ENCODE data around the gene ARL15. TPM values are rescaled to one million over a fixed set of nuclear protein-coding genes. Genes with fewer than 3 reads are reported as not detected.

Gene ARL15
- polyA plus RNA-seq, 2 donors = 4.0 to 7.8 TPM

DNA sequence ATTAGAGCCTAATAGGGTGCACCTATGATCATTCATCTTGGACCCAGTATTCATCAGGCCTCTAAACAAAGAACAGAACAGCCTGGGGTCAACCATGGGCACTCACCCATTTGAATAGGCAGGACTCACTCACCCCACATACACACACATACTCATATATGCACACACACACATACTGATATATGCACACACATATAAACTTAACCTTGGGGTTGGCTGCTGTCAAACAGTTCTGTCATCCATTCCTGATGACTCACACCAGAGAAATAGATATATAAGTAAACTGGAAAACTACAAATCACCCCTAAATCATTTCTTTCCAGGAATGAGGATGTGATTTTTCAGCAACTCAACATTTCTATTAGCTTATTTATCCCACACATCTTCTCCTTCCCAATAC is 51.3 kb downstream of the ARL15 start:
- H3K4me1 ChIP-seq (ENCODE audit: control insufficient read depth in 2 of 2, insufficient read depth in 2 of 2, low read length in 1 of 2) = no peaks in the 10 kb centered on the region
- no peak overlapping the region for H3K4me3 ChIP-seq (ENCODE audit: low read depth in 1 of 2, low read length in 2 of 2)
- H3K27ac ChIP-seq (ENCODE audit: low read depth in 2 of 2, low read length in 1 of 2) = no peak overlapping the region
- H3K9me3 ChIP-seq (ENCODE audit: control insufficient read depth in 2 of 2, insufficient read depth in 1 of 2, low read depth in 1 of 2, low read length in 1 of 2) = no peaks in the 10 kb centered on the region
- no peaks in the 10 kb centered on the region for H3K36me3 ChIP-seq (ENCODE audit: control insufficient read depth in 2 of 2, insufficient read depth in 2 of 2, low read length in 1 of 2)
- no peaks in the 10 kb centered on the region for H3K27me3 ChIP-seq (ENCODE audit: control insufficient read depth in 1 of 2, insufficient read depth in 2 of 2, low read length in 2 of 2)

DNA sequence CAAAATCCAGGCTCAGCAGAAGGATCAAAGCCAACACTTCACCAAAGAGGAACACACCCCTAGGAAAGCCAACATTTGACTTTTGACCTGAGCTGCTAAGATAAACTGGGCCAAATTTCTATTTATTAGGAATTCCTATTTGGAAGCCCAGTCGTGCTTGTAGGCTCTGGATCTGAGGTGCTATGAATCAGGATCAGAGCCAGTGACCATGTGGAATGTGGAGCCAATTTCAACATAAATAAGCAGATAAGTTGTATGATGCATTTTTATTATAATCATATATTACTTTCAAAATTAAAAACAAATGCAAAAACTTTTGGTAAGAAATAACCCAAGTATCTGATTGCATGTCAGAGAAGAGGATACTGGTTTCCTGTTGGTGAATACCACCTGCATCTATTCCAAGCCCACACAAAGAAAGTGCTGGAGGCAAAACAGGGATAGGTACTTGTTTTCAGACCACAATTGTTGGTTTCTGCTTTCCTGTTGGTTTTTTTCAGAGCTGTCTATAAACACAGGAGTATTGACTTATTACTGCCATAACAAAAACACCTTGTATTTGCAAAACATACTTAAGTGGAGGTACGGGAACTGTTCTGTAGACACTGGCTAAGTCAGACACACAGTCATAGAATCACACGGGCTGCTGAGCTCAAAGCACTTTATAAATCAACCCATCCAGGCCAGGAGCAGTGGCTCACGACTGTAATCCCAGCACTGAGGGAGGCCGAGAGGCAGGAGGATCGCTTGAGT is 52.8 kb downstream of the ARL15 start:
- Histone ChIP-seq H3K4me1 (ENCODE audit: control insufficient read depth in 2 of 2, insufficient read depth in 2 of 2, low read length in 1 of 2) (no peaks in the 10 kb centered on the region), H3K4me3 (ENCODE audit: low read depth in 1 of 2, low read length in 2 of 2) (no peak overlapping the region), H3K36me3 (ENCODE audit: control insufficient read depth in 2 of 2, insufficient read depth in 2 of 2, low read length in 1 of 2) (no peaks in the 10 kb centered on the region), H3K9me3 (ENCODE audit: control insufficient read depth in 2 of 2, insufficient read depth in 1 of 2, low read depth in 1 of 2, low read length in 1 of 2) (no peaks in the 10 kb centered on the region), H3K27ac (ENCODE audit: low read depth in 2 of 2, low read length in 1 of 2) (no peak overlapping the region), H3K27me3 (ENCODE audit: control insufficient read depth in 1 of 2, insufficient read depth in 2 of 2, low read length in 2 of 2) (no peaks in the 10 kb centered on the region)
- 77 to 81% methylated on average over 6 of the region's 6 CpGs for WGBS, 2 donors

DNA sequence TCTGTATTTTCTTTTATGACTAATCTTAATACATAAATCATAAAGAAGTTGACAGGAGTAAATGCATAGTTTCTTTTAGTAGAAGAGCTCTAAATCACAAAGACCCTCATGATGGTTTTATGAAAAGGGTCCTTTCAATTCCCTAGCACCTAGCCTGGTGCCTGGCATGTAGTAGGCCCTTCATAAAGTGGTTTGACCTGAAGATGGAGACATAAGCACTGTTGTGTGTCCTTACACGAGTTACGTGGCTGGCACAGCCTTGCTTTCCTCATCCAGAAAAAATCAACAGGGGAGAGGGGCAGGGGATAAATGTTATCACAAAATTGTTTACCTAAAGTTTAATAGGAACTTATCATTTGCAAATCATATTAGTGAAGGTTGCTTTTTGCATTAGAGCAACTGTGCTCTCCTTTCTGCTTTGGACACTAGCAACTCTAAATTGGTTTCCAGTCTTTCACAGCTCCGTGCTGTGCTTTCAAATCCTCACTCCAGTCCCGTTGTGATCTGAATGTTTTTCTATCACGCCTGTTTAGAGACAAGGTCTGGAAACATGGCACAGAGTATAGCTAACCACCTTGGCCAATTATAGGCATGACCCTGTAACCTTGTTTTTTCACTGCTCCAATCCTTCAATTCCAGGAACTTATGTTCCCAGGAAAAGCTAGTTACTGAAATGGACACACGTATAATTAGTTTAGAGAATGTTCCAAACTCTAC is 55.7 kb downstream of the ARL15 start:
- H3K4me1 ChIP-seq (ENCODE audit: control insufficient read depth in 2 of 2, insufficient read depth in 2 of 2, low read length in 1 of 2) = no peaks in the 10 kb centered on the region
- no peaks in the 10 kb centered on the region for H3K36me3 ChIP-seq (ENCODE audit: control insufficient read depth in 2 of 2, insufficient read depth in 2 of 2, low read length in 1 of 2)
- 57 to 70% methylated on average over 6 of the region's 6 CpGs for WGBS, 2 donors
- no peaks in the 10 kb centered on the region for H3K27me3 ChIP-seq (ENCODE audit: control insufficient read depth in 1 of 2, insufficient read depth in 2 of 2, low read length in 2 of 2)
- no peaks in the 10 kb centered on the region for H3K9me3 ChIP-seq (ENCODE audit: control insufficient read depth in 2 of 2, insufficient read depth in 1 of 2, low read depth in 1 of 2, low read length in 1 of 2)
- H3K27ac ChIP-seq (ENCODE audit: low read depth in 2 of 2, low read length in 1 of 2) = no peak overlapping the region
- no peak overlapping the region for H3K4me3 ChIP-seq (ENCODE audit: low read depth in 1 of 2, low read length in 2 of 2)

DNA sequence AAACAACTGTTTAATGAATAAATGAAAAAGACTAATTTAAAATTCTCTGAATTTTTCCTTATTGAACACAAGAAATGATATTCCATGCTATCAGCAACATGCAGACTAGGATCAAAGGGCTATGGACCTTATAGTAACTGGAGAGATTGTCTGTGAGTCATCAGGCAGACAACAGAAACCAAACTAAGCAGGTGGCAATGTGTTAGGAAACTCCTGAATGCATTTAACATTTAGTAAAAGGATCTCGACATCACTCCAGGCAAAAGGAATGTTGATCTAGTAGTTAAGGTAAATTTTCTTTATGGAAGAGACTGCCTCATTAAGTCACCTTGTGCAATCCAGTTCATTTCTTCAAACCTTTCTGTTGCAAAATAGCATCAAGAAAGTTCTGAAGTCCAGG is 58.4 kb downstream of the ARL15 start:
- H3K36me3 ChIP-seq (ENCODE audit: control insufficient read depth in 2 of 2, insufficient read depth in 2 of 2, low read length in 1 of 2) = no peaks in the 10 kb centered on the region
- no peaks in the 10 kb centered on the region for H3K9me3 ChIP-seq (ENCODE audit: control insufficient read depth in 2 of 2, insufficient read depth in 1 of 2, low read depth in 1 of 2, low read length in 1 of 2)
- H3K4me1 ChIP-seq (ENCODE audit: control insufficient read depth in 2 of 2, insufficient read depth in 2 of 2, low read length in 1 of 2) = no peaks in the 10 kb centered on the region
- H3K27ac ChIP-seq (ENCODE audit: low read depth in 2 of 2, low read length in 1 of 2) = no peak overlapping the region
- no peaks in the 10 kb centered on the region for H3K27me3 ChIP-seq (ENCODE audit: control insufficient read depth in 1 of 2, insufficient read depth in 2 of 2, low read length in 2 of 2)
- whole genome bisulfite sequencing, 2 donors = 48 to 62% methylated on average over 1 of the region's 1 CpG
- H3K4me3 ChIP-seq (ENCODE audit: low read depth in 1 of 2, low read length in 2 of 2) = no peak overlapping the region

DNA sequence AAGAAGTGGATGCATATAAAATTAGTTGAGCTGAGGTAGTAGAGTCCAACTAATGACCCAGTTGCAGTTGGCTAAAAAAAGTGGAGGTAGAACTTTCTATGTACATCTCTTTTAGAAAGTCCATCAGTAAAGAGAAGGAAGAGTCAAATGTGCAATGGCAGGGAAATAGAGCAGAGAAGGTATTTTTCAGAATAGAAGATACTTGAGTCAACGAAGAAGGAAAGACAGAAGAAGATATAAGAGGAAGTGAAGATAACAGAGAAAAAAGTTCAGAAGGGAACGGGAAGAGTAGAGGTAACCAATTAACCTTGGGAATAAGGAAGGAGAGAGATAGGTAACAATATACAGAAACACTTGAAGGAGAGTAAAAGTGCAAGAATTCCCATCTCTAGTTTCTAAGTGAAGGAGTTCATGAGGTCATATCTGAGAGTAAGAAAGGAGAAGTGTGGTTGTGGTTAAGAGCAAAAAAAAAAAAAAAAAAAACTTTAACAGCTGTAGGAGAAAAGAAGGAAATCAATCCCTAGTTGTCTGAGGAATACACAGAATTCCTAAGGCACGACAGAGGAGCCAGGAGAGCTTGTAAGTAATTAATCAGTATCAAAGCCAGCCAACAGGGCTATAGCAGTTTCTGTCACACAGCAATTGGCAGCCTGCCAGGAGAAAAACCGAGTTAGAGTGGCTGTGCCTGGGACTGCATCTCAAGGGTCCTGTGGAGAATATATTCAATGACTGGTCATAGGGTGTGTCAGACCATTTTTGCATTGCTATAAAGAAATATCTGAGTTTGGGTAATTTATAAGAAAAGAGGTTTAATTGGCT is 61.0 kb downstream of the ARL15 start:
- no peaks in the 10 kb centered on the region for H3K4me1 ChIP-seq (ENCODE audit: control insufficient read depth in 2 of 2, insufficient read depth in 2 of 2, low read length in 1 of 2)
- WGBS, 2 donors = 48 to 50% methylated on average over 4 of the region's 4 CpGs
- no peak overlapping the region for H3K4me3 ChIP-seq (ENCODE audit: low read depth in 1 of 2, low read length in 2 of 2)
- H3K36me3 ChIP-seq (ENCODE audit: control insufficient read depth in 2 of 2, insufficient read depth in 2 of 2, low read length in 1 of 2) = no peaks in the 10 kb centered on the region
- no peak overlapping the region for H3K27ac ChIP-seq (ENCODE audit: low read depth in 2 of 2, low read length in 1 of 2)
- H3K27me3 ChIP-seq (ENCODE audit: control insufficient read depth in 1 of 2, insufficient read depth in 2 of 2, low read length in 2 of 2) = no peaks in the 10 kb centered on the region
- no peaks in the 10 kb centered on the region for H3K9me3 ChIP-seq (ENCODE audit: control insufficient read depth in 2 of 2, insufficient read depth in 1 of 2, low read depth in 1 of 2, low read length in 1 of 2)

DNA sequence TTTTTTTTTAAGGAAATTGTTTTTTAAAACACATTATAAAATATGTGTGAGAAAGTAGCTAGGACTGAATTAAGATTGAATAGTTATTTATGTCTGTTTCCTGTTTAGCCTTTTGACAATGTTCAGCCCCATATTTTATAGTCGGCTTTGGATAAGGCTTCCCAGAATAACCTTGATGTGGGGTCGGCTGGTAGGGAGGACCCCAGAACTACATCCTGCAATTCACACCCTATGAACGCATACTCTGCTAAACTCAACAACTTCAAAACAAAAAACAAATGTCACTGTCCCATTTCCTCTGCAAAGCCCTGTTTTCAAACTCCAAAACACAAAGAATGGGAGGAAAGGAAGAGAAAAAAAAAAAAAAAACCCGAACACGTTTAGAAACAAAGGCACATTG is 63.1 kb downstream of the ARL15 start:
- 69 to 76% methylated on average over 5 of the region's 5 CpGs for WGBS, 2 donors
- Histone ChIP-seq H3K36me3 (ENCODE audit: control insufficient read depth in 2 of 2, insufficient read depth in 2 of 2, low read length in 1 of 2) (no peaks in the 10 kb centered on the region), H3K9me3 (ENCODE audit: control insufficient read depth in 2 of 2, insufficient read depth in 1 of 2, low read depth in 1 of 2, low read length in 1 of 2) (no peaks in the 10 kb centered on the region), H3K27ac (ENCODE audit: low read depth in 2 of 2, low read length in 1 of 2) (no peak overlapping the region), H3K4me3 (ENCODE audit: low read depth in 1 of 2, low read length in 2 of 2) (no peak overlapping the region), H3K4me1 (ENCODE audit: control insufficient read depth in 2 of 2, insufficient read depth in 2 of 2, low read length in 1 of 2) (no peaks in the 10 kb centered on the region), H3K27me3 (ENCODE audit: control insufficient read depth in 1 of 2, insufficient read depth in 2 of 2, low read length in 2 of 2) (no peaks in the 10 kb centered on the region)

DNA sequence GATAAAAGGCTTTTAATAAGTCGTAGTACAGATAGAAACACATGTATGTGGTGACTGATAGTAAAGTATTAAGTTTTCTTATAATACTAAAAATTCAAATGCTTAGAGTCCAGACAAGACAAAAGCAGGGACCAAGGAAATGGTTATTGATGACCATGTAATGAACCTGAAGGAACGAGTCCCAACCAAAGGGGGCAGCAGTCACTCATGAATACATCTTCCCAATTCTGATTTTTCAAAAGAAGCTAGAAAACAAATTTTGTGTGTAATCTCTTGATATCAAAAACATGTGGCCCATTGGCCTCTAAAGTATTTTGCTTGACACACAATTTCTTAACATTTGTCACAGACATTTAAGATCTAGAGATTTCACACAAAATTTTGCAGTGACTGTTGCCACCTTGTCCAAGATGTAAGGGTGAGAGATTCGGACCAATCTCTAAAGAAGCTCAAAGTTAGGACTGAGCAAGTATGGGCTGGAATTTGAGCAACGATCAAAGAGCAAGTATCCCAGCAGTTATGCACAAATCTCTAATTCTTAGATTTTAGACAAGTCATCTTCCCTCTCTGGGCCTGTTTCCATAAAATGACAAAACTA is 66.8 kb downstream of the ARL15 start:
- 56 to 60% methylated on average over 4 of the region's 4 CpGs for WGBS, 2 donors
- Histone ChIP-seq H3K4me3 (ENCODE audit: low read depth in 1 of 2, low read length in 2 of 2) (no peak overlapping the region), H3K27ac (ENCODE audit: low read depth in 2 of 2, low read length in 1 of 2) (no peak overlapping the region), H3K27me3 (ENCODE audit: control insufficient read depth in 1 of 2, insufficient read depth in 2 of 2, low read length in 2 of 2) (no peaks in the 10 kb centered on the region), H3K9me3 (ENCODE audit: control insufficient read depth in 2 of 2, insufficient read depth in 1 of 2, low read depth in 1 of 2, low read length in 1 of 2) (no peaks in the 10 kb centered on the region), H3K36me3 (ENCODE audit: control insufficient read depth in 2 of 2, insufficient read depth in 2 of 2, low read length in 1 of 2) (no peaks in the 10 kb centered on the region), H3K4me1 (ENCODE audit: control insufficient read depth in 2 of 2, insufficient read depth in 2 of 2, low read length in 1 of 2) (no peaks in the 10 kb centered on the region)

DNA sequence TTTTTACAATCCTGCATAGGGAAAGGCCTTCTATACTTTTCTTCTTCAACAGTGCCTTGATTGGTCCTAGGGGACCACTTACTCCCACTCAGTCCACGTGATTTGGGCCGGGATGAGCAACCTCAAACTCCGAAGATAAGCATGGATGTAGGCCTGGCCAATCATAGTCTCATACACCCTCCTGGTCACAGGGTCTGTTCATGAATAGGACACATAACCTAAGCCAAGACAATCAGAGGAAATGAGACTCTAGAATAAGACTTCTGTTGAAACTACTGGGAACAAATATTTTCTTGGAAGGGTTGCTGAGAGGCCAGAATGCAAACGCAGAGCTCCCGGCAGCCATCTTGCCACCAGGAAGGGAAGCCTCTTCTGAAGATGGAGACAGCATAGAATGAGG is 68.1 kb downstream of the ARL15 start:
- 85 to 89% methylated on average over 5 of the region's 5 CpGs for WGBS, 2 donors
- no peaks in the 10 kb centered on the region for H3K9me3 ChIP-seq (ENCODE audit: control insufficient read depth in 2 of 2, insufficient read depth in 1 of 2, low read depth in 1 of 2, low read length in 1 of 2)
- H3K36me3 ChIP-seq (ENCODE audit: control insufficient read depth in 2 of 2, insufficient read depth in 2 of 2, low read length in 1 of 2) = no peaks in the 10 kb centered on the region
- no peaks in the 10 kb centered on the region for H3K4me1 ChIP-seq (ENCODE audit: control insufficient read depth in 2 of 2, insufficient read depth in 2 of 2, low read length in 1 of 2)
- H3K4me3 ChIP-seq (ENCODE audit: low read depth in 1 of 2, low read length in 2 of 2) = no peak overlapping the region
- no peak overlapping the region for H3K27ac ChIP-seq (ENCODE audit: low read depth in 2 of 2, low read length in 1 of 2)
- no peaks in the 10 kb centered on the region for H3K27me3 ChIP-seq (ENCODE audit: control insufficient read depth in 1 of 2, insufficient read depth in 2 of 2, low read length in 2 of 2)

DNA sequence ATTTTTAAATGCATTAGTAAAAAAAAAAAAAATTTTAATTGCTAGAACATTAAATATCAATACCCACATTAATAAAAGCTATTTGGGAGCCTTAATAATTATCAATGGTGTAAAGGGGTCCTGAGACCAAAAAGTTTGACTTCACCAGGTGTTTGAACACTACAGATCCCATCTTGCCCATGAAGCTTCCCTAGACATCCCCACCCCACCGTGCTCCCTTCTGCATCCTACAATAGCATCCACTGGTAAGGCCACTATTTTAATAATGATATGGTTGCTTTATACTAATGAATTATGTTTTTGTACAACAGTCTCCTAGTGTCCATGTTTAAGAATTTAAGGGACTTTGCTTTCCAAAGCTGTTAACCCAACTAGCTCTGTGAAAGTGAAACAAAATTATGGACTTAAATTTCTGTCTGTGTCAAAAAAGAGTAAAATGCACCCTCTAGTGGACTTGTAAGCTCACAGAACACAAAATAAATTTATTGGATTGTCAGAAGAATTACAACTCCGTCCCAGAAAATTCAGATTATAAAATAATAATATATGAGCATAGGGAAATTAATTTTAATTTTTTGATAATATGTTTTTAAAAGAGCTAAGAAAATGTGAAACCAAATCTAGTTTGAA is 76.0 kb downstream of the ARL15 start:
- Histone ChIP-seq H3K36me3 (ENCODE audit: control insufficient read depth in 2 of 2, insufficient read depth in 2 of 2, low read length in 1 of 2) (no peaks in the 10 kb centered on the region), H3K9me3 (ENCODE audit: control insufficient read depth in 2 of 2, insufficient read depth in 1 of 2, low read depth in 1 of 2, low read length in 1 of 2) (no peaks in the 10 kb centered on the region), H3K27ac (ENCODE audit: low read depth in 2 of 2, low read length in 1 of 2) (no peak overlapping the region), H3K27me3 (ENCODE audit: control insufficient read depth in 1 of 2, insufficient read depth in 2 of 2, low read length in 2 of 2) (no peaks in the 10 kb centered on the region), H3K4me3 (ENCODE audit: low read depth in 1 of 2, low read length in 2 of 2) (no peak overlapping the region), H3K4me1 (ENCODE audit: control insufficient read depth in 2 of 2, insufficient read depth in 2 of 2, low read length in 1 of 2) (no peaks in the 10 kb centered on the region)
- 50 to 57% methylated on average over 2 of the region's 2 CpGs for WGBS, 2 donors

Measured in esophagus (tissue), 2 donors.